GM21529 (cell line): ENCODE data around the gene MAP1LC3A.

Source experiments
- ATAC-seq: cut with Tn5 transposase; IDR thresholded peaks from one replicate; pipeline ENCODE4 v1.9.1; 2021; ENCODE audit not compliant: unreplicated experiment

The MAP1LC3A gene

DNA sequence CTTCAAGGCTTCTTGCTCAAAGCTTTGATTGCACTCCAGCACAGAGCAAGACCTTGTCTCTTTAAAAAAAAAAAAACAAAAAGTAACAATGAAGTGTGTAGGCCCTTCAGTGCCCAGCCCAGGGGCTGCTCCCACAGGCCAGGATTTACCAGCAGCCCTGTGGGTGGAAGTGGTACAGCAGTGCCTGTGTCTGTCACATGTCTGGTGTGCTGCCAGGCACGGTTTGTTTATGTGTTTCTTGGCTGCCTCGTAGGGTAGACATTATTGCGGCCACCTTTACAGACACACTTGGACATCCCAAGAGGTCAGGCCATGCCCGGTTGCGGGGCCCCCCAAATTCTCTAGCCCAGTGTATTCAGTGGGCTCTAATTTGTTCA lies 29.6 kb upstream of the MAP1LC3A start:
- no peak for ATAC-seq

DNA sequence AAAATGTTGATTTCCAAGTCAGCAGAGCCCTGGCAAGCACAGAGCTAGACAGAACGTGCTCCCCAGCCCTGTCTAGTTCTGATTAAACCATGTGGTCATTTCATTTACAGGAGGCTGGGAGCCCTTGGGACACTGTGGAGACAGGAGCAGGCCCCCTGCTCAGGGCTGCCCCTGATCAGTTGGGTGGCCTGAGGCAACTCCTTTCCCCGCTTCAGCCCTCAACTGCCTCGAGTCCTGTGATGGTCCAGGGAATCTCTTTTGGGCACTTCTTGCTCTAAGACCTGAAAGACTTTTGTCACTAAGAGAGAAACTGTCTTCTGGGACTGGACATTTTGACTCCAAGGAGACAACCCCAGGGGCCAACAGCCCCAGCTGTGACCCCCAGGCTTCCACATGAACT lies 28.8 kb upstream of the MAP1LC3A start:
- ATAC-seq, result no peak

DNA sequence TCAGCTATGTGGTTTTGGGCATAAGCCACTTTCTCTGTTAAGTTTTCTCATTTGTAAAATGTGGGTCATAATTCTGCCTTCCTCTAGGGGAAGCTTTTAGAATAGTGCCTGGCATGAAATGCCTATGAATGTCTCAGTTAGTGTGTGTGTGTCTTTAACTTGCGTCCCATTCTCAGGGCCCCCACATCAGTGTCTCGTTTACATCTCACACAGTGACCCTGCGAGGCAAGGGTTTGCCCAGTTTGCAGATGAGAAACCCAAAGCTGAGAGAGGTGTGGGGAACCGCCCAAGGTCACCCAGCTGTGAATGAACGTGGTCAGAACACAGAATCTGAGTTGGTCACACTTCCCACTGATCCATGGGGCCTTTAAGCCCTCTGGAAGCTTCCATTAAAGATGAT lies 28.2 kb upstream of the MAP1LC3A start:
- no peak for ATAC-seq

DNA sequence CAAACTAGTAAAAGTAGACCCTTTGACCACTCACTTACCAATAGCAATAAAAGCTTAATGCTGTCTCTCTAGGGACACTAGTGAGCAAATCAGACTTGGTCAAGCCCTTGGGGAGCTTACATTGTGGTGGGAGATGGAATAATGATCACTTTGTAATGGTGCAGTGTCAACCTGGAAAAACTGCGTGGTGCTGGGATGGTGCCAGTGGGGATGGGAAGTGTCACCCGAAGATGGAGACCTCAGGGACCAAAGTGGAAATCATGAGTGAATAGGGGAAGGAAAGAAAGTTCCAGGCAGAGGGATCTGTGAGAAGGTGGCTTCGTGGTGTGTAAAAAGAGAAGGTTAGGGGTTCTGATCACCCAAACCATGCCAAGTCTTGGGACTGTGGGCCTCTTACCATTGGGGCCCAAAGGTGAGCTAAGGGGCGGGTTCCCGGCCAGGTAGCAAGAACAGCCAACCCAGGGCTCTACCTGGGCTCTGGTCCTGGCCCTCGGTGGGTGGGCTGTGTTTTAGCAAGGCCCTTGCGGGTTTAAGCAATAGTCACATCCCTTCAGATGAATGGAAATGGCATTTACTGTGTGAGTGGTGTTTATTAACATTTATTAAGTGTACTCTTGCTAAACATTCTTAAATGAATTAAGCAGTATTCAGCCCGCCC lies 26.8 kb upstream of the MAP1LC3A start:
- no peak for ATAC-seq

DNA sequence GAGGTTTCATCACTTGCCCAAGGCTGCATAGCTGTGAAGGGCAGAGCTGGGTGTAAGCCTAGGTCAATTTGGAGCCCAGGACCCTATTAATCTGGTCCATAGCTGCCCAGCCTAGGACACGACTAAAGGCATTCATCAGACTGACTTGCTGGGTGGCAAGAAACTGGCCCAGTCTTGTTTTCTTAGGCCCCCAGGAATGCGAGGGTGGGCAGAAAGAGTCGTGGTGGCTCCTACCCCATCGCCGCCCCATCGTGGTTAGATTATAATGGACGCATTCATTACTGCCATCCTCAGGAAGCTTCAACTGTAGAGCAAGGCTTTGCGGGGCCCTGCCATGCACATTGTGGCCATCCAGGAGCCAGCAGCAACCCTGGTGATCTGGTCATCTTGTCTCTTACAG lies 26.2 kb upstream of the MAP1LC3A start:
- no peak for ATAC-seq

DNA sequence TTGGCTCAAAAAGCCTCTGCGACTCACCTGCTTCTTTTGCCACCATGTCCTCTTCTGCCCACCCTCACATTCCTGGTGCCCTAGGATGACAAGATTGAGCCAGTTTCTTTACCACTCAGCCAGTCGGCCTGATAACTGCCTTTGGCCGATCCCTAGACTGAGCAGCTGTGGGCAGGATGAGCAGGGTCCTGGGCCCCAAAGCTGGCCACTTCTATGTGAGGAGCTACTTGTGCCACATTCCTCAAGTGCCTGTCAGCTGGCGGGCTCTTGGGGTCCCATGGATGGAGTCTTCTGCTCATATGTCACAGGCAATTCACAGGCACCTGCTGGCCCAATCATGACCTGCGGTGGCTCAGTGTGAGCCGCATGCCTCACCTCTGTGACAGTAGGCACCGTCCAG lies 25.8 kb upstream of the MAP1LC3A start:
- ATAC-seq, result no peak

DNA sequence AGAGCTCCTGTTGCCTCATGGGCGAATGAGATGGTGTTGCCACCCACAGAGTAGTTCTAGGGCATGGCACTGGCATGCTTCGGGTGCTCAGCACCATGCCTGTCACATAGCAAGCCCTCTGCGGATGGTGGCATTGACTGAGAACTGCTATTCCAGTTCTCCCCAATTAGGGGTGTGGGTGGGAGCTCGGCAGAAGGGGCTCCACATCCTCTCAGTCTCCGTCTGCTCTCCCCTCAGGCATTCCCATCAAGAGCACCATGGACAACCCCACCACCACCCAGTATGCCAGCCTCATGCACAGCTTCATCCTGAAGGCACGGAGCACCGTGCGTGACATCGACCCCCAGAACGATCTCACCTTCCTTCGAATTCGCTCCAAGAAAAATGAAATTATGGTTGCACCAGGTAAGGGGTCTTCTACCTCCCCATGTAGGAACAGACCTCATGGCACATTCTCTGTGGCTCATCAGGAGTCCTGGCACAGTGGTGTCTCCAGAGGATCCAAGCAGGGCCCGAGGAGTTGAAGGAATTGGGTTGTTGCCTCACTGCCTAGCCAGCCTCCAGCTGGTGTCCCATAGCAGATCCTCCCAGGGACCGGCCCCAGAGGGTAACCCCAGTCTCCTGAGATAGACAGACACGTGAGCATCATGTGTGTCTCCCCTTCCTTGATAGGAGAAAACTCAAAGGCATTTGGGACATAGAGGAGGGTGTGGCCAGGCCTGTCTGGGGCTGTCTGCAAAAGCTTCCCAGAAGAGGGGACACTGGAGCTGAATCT lies 23.9 kb upstream of the MAP1LC3A start:
- ATAC-seq, result no peak

DNA sequence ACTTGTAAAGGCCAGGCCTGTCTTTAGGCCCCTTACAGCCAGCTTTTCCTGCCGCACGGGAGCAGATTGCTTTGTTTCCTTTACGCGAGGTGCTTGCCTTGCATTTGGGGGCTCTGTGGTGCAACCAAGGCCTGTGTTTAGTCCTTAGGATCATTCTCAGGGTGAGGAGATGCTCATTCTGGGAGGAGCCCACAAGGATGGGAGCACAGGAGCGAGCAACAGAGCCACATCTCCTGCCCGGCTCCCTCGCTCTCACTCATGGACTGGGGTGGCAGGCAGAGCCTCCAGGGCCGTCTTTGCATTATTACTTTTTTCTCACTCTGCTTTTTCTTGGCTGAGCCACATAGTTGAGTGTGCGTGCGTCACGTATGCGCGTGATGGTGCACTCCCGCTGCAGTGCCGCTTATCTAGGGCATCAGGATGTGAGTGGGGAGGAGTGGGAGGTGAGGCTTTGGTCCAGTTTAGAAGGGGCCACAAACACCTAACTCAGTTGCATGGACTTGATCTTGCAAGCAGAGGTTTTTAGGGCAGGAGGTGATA lies 23.1 kb upstream of the MAP1LC3A start:
- no peak for ATAC-seq

DNA sequence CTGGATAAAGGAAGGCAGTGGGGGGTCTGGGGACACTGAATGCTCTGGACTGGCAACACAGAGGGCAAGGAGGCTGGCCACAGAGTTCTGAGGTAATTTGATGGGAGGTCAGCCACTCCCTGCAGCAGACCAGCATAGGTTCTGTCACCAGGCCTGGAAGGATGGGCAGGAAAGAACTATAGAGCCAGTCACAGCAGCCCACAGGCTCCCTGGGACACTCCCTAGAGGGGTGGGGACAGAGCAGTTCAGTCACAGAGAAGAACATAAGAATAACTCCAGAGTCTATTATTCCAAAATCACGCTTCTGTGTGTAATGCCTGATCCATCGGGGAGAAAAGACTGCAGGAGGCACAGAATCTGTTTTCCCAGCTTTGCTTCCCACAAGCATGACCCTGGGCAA lies 22.7 kb upstream of the MAP1LC3A start:
- no peak for ATAC-seq

DNA sequence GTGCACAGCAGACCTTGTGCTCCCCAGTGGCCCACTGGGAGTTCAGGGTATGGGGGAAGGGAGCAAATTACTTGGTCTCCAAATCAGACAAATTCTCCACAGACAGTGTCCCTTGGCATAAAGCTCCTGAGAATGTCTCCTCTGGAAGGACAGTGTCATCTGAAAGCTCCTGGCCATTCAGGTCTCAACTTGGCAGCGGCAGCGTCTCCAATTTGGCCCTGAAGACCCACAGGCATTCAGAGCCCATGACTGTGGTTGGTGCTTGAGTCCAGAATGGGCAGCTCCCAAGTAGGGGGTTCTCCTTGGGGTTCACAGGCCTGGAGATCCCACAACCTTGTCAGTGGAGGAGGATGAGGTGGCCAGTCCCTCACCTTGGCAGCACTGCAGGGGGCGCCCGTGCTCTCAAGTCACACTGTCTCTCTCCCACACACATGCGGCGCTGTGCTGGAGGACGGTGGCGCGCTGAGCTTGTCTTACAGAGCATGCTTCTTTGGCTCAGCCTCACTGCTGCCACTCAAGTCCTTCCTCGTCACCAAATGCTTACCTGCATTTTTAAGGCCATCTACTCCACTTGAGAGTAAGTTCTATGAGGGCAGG lies 21.6 kb upstream of the MAP1LC3A start:
- no peak for ATAC-seq

DNA sequence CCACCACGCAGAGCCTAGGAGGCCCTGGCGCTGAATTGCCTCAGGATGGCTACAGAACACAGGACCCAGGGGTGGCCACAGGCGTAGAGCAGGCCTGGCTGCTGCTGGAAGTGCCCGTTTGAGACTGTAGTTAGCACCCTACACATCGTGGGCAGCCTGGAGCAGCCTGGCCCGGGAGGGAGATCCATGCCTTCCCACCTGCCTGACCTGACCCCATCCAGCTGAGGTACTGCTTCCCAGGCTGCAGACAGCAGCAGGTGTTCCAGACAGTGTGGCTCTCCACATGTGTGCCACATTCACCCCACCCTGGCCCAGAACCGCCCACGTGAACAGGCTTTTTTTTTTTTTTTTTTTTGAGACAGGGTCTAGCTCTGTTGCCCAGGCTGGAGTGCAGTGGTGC lies 20.9 kb upstream of the MAP1LC3A start:
- no peak for ATAC-seq

DNA sequence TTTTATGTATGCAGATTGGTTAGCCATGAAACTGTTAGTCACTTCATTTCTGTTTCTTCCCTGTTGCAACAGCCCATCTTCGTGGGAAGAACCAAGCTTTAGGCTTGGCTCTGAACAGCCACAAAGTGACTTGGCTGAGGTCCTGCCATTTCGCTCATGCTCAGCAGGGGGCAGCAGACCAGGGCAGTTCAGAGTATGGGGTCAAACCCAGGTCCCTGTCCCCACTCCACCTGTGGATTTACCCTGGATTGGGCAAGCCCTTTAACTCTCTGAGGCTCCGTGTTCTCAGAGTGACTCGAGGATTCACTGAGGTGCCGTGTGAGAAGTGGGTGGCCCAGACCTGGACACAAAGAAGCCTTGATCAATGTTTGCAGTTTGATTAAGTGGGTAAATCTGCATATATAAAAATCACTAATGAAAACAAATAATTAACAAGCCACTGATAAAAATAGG lies 19.8 kb upstream of the MAP1LC3A start:
- ATAC-seq, result no peak

DNA sequence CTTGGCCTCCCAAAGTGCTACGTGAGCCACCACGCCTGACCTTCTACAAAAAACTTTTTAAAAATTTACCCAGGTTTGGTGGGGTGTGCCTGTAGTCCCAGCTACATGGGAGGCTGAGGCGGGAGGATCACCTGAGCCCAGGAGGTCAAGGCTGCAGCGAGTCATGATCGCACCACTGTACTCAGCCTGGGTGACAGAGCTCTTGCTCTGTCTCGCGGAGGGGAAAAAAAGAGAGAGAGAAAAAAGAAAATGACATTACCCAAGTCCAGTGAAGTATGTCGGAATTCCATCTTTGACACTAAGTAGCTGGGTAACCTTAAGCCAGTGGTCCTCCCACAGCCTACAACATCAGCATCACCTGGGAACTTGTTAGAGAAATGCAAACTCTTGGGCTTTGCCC lies 18.8 kb upstream of the MAP1LC3A start:
- no peak for ATAC-seq

DNA sequence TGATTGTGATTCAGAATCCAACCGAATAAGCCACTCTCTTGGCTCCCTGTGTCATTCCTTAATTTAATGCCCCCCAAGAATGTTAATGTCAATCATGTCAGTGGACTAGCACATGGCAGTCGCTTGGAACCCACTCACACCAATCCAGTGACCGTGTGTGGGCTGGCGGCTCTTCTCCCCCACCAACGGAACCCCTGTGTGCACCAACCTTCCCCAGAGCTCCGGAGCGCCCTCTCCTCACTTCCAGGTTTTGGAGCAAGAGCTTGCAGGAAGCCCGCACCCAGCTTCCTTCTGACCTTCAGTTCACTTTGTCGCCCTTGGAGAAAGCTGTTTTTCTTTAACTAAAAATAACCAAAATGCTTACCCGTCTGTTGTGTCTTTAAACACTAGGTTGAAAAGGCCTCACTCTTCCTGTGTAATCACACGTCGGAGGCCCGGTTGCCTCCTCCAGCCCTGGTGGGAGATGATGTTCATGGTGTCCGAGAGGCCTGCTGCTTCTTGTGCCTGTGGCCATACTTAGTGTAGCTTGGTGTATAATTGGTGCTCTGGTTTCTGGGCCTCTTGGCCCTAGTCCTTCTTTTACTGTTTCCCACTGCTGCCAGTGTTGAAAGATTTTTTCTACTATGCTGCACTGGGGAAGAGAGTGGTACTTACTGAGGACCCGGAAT lies 17.8 kb upstream of the MAP1LC3A start:
- ATAC-seq, result no peak

DNA sequence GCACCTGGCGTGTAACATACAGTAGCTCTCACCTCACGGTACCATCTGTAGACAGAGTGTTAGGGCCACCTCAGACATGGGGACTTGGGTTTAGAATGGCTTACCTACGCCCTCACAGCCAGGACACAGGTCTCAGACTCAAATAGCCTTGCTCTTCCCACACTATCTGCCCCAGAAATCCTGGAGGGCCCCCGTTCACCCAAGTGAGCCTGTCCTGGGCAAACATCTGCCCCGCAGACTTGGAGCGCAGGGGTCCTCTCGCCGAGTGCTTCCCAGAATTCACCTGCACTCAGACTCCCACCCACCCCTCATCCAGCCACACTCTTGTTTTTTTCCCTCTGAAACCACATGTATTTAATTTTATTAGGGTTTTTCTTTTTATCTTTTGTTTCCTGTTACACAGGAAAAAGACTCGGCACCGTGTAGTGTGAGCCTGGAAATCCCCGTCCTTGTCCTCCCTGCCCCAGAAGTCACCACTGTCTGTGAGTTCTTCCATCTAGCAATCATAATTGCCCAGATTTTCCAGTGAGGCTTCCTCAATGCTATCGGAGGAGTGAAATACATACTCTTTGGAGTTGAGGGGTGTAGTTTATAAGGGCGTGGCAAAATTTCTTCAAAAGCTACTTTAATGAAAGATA lies 17.1 kb upstream of the MAP1LC3A start:
- no peak for ATAC-seq

DNA sequence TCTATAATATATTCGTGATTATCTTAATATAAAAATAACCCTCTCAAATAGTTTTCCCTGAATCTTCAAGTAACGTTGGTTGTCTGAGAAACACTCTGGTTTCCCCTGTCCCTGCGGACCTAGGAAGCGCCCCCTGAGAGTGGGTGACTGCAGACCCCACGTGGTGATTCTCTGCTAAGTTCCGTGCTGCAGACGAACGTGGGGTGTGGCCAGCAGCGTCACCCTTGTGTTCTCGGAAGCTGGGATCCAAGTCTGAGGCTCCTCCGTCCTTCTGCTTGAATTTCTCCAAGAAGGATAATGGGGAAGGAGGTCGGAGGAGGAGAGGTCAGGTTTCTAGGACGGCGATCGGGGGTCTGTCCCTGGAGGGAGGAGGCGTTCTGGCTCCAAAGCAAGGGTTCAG lies 16.6 kb upstream of the MAP1LC3A start:
- no peak for ATAC-seq

DNA sequence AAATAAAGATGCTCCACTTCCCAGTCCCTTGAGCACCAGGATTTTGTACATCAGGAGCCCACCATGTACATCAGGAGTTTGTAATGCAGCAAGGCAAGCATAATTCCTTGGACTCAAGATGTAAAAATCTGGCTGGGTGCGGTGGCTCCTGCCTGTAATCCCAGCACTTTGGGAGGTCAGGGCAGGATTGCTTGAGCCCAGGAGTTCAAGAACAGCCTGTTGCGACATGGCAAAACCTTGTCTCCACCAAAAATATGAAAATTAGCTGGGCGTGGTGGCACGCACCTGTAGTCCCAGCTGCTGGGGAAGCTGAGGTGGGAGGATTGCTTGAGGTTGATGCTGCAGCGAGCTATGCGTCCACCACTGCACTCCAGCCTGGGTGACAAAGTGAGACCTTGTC lies 16.1 kb upstream of the MAP1LC3A start:
- ATAC-seq, result no peak

DNA sequence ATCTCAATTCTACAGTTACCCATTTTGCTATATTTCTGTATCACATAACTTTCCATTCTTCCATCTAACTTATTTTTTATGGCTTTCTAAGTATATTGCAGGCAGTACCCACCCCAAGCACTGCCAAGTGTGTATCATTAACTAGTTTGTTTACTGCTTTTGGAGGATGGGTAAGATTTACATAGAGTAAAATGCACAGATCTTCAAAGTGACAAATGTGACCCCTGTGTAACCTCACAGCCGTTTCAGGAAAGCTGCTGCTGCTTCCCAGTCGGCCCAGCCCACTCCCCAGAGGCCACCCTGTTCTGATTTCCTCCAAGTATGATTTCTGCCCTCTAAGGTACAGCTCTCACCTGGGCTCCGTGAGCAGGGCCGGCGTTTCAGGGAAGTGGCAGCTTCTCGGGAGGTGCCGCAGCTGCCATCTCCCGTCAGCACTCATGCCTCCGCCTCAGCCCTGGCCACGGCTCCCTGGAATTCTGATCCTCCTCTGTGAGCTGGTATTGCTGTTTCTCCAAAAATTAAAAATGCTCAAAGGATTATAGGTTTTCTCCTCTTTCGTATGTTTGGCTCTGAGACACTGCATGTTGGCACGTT lies 15.0 kb upstream of the MAP1LC3A start:
- no peak for ATAC-seq

DNA sequence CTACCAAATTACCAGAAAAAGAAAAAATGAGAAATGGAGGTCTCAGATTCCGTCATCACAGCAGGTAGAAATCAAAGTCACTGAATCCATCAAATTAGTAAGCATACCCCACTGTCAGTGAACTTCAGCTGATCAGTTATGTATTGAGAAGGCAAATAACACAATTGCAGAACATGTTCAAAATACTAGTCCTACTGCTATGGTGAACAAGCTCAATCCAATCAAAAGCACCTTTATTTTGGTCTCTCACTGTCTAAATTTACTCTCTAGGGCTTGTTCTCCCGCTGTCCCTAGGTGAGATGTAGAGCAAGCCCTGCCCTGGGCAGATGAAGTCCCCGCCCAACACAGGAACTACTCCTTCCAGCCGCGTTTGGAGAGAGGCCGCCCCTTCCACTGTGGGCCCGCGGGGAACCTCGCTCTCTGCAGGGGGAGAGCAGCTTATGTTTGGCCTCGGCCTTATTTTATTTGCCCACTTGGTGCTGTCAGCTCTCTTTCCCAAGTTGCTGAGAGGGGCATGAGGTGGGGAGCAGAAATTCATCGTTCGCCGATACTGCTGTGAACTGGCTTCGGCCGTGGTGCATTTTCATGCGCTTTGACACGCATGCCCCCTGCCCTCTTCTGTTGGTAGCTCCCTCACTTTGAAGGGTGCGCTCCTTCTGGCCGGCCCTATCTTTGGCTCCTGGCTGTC lies 14.3 kb upstream of the MAP1LC3A start:
- no peak for ATAC-seq

DNA sequence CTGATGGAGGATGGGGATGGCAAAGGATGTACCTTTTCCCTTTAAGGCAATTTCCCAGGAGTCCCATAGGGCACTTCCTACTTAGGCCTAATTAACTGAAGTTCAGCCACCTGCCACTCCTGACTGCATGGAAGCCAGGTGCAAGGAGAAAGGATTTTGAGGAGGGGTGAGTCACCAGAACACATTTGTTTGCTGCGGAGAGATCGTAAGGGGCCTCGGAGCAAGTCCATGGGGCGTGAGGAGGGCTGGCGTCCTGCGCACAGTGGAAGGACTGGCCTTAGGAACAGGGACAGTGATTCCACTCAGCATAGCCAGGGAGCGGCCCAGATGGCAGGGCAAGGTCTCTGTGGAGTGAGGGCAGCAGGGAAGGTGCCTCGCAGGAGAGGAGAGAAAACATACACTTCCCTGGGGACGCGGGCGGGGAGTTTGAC lies 11.8 kb upstream of the MAP1LC3A start:
- ATAC-seq, result no peak
